ENCODE results near the gene STAT5A. TPM values are rescaled to one million over a fixed set of nuclear protein-coding genes. Genes with fewer than 3 reads are reported as not detected.
"Not testable (repeated sequence)": the region's sequence is repeated elsewhere in the genome, so short reads cannot be mapped to it uniquely, and the experiment has no call there.

Gene STAT5A
- total RNA-seq, 1 donor from 2014 or later, result 12.1 TPM

DNA sequence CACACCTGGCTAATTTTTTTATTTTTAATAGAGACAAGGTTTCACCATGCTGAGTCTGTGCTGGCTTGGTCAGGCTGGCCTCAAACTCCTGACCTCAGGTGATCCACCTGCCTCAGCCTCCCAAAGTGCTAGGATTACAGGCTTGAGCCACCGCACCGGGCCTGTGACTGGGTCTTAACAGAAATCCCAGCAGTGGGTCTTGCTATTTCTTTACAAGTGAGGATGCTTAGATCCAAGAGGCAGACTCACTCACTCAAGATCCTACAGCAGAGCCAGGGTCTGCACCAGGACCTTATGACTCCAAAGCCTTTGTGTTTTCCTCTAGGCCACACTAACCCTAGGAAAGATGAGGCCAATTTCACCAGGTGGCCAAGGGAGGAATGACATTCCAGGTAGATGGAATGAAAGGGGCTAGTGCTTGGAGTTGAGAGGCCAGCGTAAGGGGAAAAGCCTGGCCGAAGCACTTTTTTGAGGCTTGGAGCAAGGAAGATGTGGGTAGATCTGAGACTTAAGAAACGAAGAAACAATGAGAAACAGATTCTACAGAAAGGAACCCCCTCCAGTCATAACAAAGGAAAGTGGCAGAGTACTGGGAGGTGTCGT is 5.7 kb upstream of the STAT5A start:
- DNase-seq (ENCODE audit: low spot score), result no peak
- intact Hi-C loops (cut with DNase I), result no loop called here

DNA sequence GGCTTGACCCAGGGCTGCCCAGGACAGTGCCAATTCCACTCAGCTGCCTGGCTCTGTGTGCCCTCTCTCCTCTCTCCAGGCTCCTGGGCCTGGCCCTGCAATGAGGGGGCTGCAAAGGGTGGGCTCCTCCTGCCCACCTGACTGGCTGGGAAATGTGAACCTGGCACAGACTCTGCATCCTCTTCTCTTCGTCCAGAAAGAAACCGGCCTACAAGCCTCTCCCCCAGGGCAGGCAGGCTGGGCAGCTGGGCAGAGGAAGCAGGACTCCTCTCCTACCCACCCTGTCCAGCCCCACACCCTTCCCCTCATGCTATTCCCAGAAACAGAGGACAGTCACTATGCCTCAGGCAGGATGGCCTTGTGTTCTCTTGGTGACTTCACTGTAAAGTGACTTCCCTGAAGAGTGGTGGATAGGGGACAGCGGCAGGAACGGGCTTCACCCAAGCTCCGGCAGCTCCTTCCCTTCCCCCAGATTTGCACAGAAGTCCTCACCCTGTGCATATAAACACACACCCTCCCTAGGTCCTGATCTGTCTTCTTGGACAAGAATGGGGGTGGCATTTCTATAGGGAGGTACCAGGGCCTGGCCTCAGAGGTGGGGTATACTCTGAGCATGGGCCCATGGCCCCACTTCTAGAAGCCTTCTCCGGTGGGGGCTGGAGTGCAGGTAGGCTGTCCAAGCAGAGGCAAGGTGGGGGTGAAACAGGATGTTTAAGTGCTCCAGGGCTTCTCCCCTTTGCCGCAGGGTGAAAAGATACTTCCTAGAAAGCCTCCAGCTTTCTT is 4.9 kb upstream of the STAT5A start:
- intact Hi-C loops (cut with DNase I), result no loop called here
- no peak for DNase-seq (ENCODE audit: low spot score)

DNA sequence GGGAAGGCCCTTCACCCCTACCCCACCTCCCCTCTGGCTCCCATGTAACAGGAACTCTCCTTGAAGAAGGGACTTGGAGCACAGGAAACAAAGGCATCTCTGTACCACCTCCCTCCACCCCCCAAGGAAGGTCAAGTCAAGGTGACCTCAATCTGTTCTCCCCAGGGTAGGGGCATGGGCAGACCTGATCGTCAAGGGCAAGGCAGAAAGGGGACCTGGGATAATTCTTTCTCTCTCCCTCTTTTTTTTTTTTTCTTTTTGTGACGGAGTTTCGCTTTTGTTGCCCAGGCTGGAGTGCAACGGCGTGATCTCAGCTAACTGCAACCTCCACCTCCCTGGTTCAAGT is 4.3 kb upstream of the STAT5A start:
- intact Hi-C loops (cut with DNase I), result no loop called here
- peak; percentile 31 for DNase-seq (ENCODE audit: low spot score)

DNA sequence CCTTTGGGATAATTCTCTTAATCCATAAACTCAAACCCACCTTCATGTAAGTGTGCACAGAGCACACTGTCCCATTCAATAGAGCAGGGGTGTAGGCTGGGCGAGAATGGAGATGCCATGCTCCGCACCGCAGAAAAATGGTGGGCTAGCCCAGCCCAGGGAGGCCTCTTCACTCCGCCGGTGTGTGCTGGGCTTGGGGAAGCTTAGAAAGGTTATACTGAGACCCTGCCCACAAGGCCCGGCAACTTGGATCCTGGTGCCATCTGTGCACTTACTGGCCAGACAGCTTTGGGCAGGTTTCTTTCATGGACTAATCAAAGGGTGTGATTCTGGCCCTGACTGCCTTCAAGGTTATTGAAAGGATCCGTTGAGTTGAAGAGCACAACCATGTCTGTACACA is 3.7 kb upstream of the STAT5A start:
- DNase-seq (ENCODE audit: low spot score), result no peak
- intact Hi-C loops (cut with DNase I), result no loop called here

DNA sequence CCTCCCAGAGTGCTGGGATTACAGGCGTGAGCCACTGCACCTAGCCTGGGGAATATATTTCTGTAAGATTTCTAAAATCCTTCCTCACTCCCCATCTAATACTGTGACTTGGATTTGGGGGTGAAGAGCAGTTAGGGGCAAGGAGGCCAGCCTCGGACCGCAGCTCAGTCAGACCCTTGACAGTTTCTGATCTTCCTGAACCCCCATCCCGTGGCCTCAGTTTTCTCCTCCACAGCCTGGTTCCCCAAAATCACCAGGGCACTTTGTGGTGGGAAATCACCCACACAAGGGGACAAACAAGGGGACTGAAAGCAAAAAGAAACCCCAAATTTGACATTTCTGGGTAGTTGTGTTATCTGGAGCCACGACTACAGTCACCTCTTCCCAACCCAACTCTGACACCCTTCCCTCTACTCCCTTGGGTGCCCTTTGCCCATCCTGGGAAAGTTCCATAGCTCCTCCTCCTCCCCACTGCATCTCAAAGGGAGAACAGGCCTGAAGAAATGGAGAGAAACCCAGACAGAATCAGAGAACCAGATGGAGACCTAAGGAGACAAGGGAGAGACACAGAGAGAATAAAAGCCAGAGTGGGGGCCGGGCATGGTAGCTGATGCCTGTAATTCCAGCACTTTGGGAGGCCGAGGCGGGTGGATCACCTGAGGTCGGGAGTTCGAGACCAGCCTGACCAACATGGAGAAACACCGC is 2.8 kb upstream of the STAT5A start:
- intact Hi-C loops (cut with DNase I), result loop anchor here (5.0 kb wide), 1 partner anchor 38 kb away; no protein-coding TSS in a partner anchor
- no peak for DNase-seq (ENCODE audit: low spot score)

DNA sequence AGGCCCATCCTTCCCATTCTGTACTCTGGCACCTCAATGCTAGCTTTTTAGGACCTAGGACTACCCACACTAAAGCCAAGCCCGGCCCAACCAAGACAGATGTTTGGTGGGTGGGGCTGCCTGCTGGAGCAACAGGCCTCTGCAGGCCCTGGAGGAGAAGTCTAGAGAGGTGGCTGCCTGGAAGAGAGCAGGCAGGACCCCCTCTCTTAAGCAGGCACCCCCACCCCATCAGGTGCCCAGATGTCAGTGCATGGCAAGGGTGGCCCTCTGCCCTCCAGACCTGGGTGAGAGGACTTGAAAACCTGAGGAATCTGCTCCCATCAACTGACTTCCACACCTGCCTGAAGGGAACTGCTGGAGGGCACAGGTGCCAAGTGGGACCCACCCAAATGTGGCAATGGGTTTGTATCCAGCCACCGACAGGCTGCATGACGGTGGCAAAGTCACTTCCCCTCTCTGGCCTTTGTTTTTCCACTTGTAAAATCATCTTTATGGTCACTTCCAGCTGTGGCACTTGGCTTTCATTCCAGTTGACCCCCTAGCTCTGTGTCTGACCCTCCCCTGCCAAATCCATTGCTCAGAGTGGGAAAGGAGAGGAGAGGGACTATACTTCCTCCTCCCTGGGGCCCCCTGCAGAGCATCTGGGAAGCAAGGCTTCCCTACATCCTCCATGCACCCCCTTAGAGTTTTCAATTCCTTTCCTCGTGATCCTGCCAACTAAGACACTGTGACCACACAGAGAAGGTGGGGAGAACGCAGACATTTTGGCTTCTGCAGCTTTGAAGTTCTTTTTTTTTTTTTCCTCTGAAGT is 1.7 kb upstream of the STAT5A start:
- intact Hi-C loops (cut with DNase I), result loop anchor here (5.0 kb wide), 1 partner anchor 39 kb away; no protein-coding TSS in a partner anchor
- peak; percentile 64 for DNase-seq (ENCODE audit: low spot score)

DNA sequence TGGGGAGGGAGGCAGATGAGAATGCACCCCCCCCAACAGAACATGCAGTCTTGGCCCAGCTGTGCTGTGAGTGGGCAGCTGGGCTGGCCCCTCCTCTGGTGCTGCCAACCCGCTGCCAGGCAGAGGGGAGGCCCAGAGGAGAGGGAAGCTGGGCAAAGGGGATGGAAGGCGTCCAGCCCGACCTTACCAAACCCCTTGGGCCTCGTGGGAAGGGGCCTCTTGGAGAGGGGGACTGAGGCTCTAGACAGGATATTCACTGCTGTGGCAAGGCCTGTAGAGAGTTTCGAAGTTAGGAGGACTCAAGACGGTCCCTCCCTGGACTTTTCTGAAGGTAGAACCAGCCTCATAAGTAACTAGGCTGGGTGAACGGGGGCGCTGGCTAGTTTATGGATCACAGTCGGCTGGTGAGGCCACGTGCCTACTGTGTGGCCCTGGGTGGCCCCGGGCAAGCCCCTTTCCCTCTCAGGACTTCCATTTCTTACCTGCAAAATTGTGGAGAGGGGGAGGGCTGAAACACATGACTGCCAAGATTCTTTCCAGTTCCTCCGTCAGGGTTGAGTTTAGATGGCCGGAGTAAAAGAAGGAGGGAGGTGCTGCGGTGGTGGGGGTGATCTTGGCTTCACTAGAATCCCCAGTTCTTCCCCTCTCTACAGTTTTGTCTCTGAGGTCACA is 857 bp upstream of the STAT5A start:
- DNase-seq (ENCODE audit: low spot score), result peak; percentile 75
- intact Hi-C loops (cut with DNase I), result loop anchor here (5.0 kb wide), 1 partner anchor 40 kb away; no protein-coding TSS in a partner anchor

DNA sequence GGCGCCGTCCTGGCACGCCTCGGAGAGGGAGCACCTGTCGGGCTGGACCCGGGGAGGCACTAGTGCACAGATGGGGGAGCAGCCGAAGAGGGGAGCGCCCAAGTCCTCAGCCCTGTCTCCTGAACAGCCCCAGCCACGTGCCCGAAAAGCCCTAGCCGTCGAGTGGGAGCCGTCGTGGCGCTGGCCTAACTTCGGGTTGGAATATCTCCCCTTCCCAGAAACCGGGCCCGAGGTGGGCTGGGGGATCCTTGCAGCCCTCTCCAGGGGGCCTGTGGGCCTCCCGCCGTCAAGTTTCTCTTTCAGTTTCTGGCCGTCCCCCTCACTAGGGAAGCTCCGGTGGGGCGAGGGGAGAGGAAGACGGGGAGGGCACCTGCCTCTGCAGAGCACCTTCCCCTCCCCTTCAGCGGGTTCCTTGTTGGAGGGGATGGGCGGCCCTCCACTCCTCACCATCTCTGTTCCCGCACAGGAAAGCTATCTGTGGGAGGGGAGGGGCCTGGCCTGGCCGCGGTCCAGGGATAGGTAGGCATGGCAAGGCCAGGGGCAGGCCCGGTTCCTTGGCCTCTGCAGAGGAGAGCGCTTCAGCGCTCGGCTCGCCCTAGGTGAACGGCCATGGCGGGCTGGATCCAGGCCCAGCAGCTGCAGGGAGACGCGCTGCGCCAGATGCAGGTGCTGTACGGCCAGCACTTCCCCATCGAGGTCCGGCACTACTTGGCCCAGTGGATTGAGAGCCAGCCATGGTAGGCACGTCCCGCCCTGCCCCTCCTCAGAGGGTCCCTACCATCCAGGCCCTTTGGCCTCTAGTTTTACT is 709 bp downstream of the STAT5A start:
- intact Hi-C loops (cut with DNase I), result loop anchor here (5.0 kb wide), 1 partner anchor 42 kb away; no protein-coding TSS in a partner anchor
- DNase-seq (ENCODE audit: low spot score), result peak; percentile 84

DNA sequence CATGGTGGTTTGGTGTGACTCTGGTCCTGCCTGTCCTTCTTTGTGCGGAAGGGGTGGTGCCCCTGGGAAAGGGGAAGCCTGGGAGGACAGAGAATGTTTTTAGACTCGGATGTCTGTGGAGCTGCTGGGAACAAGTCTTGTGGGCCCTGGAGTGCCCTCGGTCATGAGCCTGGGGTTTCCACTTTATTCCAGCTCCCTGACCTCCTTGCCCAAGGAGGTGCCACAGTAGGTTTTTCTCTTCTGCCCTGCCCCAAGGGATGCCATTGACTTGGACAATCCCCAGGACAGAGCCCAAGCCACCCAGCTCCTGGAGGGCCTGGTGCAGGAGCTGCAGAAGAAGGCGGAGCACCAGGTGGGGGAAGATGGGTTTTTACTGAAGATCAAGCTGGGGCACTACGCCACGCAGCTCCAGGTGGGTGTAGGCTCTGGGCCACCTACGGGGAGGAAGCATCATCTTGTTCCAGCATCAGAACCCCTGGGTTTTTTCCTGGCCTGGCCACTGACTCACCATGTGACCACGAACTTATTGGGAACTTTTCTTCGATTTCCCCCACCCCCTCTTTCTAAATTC is 1.4 kb downstream of the STAT5A start:
- DNase-seq (ENCODE audit: low spot score), result no peak
- intact Hi-C loops (cut with DNase I), result loop anchor here (5.0 kb wide), 1 partner anchor 42 kb away; no protein-coding TSS in a partner anchor

DNA sequence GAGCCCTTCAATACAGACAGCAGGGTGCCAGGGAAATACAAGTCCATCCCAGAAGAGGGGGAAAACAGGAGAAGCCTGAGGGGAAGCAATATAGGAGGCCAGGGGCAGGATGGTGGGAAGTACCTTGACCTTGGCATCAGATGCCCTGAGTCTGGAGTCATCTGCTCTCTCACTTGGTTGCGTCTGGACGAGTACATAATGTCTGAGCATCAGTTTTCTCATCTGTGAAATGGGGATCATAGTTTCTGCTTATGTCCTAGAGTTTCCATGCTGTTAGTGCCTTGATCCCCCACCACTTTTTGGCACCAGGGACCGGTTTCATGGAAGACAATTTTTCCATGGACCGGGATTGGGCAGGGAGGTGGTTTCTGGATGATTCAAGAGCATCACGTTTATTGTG is 2.3 kb downstream of the STAT5A start:
- intact Hi-C loops (cut with DNase I), result no loop called here
- DNase-seq (ENCODE audit: low spot score), result no peak

DNA sequence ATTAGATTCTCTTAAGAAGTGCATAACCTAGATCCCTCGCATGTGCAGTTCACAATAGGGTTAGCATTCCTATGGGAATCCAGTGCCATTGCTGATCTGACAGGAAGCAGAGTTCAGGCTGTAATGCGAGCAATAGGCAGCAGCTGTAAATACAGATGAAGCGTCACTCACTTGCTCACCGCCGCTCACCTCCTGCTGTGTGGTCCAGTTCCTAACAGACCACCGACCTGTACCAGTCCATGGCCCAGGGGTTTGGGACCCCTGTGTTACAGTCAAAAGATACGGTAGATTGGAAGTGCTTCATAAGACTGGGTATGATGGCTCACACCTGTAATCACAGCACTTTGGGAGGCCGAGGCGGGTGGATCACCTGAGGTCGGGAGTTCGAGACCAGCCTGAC is 2.8 kb downstream of the STAT5A start:
- intact Hi-C loops (cut with DNase I), result no loop called here
- peak; percentile 51 for DNase-seq (ENCODE audit: low spot score)

DNA sequence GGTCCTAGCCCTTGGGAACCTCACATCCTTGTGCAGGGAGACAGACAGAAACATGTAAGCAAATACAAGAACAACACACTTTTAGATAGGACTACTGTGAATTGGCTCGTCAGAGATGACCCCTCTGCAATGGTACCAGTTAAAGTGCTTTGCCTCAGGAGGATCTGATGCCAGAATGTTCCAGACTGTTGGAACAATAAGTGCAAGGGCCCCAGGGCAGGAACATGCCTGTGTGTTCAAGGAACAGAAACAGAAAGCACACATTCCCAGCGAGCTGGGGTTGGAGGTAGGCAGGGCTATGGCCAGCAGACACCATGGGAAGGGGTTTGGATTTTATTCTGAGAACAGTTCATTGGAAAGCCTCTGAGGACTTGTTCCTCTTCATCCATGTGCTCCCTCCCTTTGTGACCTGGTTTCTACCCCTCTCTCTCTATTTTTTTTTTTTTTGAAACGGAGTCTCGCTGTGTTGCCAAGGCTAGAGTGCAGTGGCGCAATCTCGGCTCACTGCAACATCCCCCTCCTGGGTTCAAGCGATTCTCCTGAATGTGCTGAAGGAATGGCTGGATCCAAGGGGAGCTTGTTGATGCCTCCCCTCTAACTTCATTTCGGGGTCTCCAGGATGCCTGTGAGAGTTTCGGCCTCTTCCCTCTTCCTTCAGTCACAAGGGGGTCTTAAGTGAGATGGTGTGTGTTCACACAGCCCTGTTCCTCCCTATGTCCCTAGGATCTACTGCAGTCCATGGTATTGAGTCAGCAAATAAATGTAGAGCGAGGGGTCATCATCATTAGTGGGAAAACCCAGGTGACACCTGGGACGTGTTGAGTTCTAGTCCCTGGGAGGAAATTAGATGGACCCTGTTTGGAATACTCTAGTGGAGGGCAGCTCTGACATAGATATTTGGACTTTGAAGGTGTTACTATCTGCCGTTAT is 6.4 kb downstream of the STAT5A start:
- DNase-seq (ENCODE audit: low spot score), result peak; percentile 49
- intact Hi-C loops (cut with DNase I), result no loop called here

DNA sequence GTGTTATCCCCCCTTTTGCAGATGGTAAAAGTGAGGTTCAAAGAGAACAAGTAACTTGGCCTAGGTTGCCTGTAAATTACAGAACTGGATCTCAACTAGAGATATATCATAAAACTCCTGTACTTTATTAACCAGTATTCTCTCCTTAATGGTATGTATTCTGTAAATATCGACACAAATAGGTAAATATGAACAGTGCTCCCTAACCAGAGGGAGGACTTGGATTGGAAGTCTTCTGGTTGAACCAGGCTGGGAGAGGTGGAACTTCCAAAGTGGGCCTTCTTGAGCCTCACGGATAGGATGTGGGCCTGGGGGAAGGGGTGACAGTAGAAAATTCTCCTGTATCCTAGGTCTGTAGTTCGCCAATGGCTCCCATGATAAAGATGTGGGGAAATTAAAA is 7.7 kb downstream of the STAT5A start:
- DNase-seq (ENCODE audit: low spot score), result no peak
- intact Hi-C loops (cut with DNase I), result no loop called here

DNA sequence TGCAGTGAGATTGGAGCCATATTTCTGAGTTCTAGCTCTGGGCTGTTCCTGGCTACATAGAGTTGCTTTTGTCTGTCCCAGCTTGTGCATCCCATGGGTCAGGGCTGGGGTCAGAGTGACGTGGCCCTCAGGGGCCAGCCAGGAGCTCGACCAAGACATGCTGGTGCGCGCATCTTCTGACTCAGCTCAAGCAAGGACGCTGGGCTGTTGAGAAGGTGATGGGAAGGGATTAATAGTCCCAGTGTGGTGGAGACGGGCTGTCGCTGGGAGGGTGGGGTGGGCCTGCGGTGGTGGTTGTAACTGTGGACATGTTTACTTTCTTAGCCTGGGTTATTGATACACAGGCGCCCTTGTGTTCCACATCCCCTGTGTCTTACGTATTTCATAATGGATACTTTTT is 9.5 kb downstream of the STAT5A start:
- intact Hi-C loops (cut with DNase I); DNase-seq (ENCODE audit: low spot score): not testable (repeated sequence)

DNA sequence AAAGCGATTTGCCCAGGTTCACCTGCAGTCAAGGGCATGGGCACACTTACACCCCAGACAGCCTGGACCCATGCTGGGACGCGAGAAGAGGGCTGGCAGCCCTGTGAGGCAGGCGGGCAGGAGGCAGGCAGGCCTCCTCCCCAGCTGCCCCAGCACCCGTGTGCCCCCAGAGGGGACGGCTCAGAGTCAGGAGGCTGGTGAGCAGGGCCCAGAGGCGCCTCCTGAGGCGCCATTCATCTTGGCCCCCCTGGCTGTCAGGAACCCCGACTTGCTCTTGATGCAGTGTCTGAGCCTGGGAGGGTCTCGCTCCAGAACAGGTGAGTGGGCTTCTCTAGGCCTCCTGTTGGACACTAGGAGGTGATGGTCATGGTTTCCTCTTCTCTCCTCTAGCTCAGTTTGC is 11.1 kb downstream of the STAT5A start:
- DNase-seq (ENCODE audit: low spot score); intact Hi-C loops (cut with DNase I): not testable (repeated sequence)

DNA sequence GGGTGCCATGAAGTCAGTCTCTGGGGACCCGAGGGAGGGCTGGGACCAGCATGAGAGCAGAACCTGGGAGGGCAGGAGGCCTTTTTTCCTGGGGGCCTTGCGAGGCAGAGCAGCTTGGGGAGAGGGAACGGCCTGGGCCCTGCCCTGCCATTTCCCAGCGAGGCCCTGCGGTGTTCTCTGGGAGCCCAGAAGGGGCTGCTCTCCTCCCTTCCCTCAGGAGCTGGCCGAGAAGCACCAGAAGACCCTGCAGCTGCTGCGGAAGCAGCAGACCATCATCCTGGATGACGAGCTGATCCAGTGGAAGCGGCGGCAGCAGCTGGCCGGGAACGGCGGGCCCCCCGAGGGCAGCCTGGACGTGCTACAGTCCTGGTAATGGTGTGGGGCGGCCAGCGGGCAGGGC is 11.6 kb downstream of the STAT5A start:
- intact Hi-C loops (cut with DNase I); DNase-seq (ENCODE audit: low spot score): not testable (repeated sequence)

DNA sequence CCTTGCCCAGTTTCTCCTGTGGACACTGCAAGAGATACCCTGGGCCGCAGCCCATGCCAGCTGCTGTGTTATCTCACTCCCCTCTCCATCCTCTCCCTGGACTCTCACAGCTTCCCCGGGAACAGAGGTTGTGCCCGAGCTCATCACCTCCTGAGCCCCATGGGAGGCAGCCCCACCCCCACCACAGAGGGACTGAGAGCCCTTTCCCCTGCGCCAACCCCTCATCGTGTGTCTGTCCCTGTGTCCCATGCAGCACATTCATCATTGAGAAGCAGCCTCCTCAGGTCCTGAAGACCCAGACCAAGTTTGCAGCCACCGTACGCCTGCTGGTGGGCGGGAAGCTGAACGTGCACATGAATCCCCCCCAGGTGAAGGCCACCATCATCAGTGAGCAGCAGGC is 12.7 kb downstream of the STAT5A start:
- no peak for DNase-seq (ENCODE audit: low spot score)
- intact Hi-C loops (cut with DNase I), result no loop called here
